Stimulated activated memory B cell treated with anti-CD40 and anti-IgM and Interleukin-4, amounts not matched to agents 10 μg/mL and 1 μg/mL and 100 μg/mL, for 72 hours (primary cell): Measurements from ENCODE around the gene TRIB2.

Experiments
- ATAC-seq: fragments of 150-1000 bp; cut with Tn5 transposase; 2 replicates; pipeline ENCODE4 v1.10.0; 2021
- H3K27ac Mint-ChIP-seq: one replicate; pipeline ENCODE4 v1.8.0; 2022; ENCODE audit warnings: mild to moderate bottlenecking, mixed read lengths
- H3K27me3 Mint-ChIP-seq: one replicate; pipeline ENCODE4 v1.8.0; 2022; ENCODE audit warnings: mixed read lengths
- H3K36me3 Mint-ChIP-seq: one replicate; pipeline ENCODE4 v1.8.0; 2022; ENCODE audit warnings: mixed read lengths
- H3K4me1 Mint-ChIP-seq: one replicate; pipeline ENCODE4 v1.8.0; 2022; ENCODE audit warnings: mixed read lengths
- H3K4me3 Mint-ChIP-seq: one replicate; pipeline ENCODE4 v1.8.0; 2022; ENCODE audit warnings: mild to moderate bottlenecking, moderate library complexity, mixed read lengths
- H3K9me3 Mint-ChIP-seq: one replicate; pipeline ENCODE4 v1.8.0; 2022; ENCODE audit warnings: mixed read lengths

TRIB2 gene

DNA sequence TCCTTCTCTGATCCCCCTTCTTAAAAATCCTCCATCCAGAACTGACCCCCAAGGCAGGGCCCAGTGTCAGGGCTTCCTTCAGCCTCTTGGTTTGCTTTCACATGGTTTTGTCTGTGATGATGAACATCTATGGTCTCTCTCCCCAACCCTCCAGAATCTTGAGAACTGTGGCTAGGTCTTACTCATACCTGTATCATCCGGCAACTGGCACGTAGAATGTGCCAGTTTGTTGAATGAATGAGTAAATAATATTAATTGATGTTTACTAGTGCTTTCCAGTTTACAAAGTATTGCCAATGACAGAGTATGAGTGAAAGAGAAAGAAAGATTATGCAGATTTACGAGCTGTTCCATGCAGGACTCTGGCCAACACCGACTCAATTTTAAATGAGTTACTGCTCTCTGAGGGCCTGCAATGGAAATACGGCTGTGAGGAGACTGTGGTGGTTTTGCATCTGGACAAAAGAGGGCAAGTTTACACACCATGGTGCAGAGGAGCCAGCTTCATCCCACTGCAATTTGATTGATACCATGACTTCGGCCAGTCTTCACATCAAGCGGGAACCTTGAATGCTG, 29.9 kb upstream of the TRIB2 start:
- H3K27me3 Mint-ChIP-seq: peaks cover 18% of the 10 kb centered on the region
- no peak for ATAC-seq

DNA sequence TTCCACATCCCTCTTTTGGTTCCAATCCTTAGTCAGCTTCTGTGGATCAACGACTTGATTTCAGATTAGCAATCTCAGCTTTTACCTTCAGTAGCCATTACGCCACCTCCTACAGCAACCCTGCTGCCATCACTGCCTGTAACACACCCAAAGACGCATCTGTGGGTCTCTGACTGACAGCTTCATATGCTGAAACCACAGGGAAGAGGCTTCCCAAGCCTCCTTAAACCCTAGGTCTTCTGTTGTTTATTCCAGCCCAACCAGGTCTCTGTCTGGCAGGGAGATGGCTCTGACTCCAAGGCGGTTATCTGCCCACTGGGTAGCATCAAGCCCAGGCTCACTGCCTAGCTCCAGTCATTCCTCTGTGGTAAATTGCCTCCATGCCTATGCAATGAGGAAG, 28.6 kb upstream of the TRIB2 start:
- no peak overlapping the region for H3K27ac Mint-ChIP-seq

More for the DNA sequence above, 29.9 kb upstream of the TRIB2 start:
- Mint-ChIP-seq H3K4me3 (no peak overlapping the region), H3K36me3 (no peaks in the 10 kb centered on the region), H3K9me3 (peaks cover 7% of the 10 kb centered on the region), H3K27ac (no peak overlapping the region), H3K4me1 (no peaks in the 10 kb centered on the region)

GRCh38 chr2:12688893-12689292, 27.8 kb upstream of the TRIB2 start:
- ATAC-seq: no peak
- H3K4me3 Mint-ChIP-seq: no peak overlapping the region
- no peak overlapping the region for H3K27ac Mint-ChIP-seq
- H3K4me1 Mint-ChIP-seq: no peaks in the 10 kb centered on the region
- H3K27me3 Mint-ChIP-seq: peaks cover 18% of the 10 kb centered on the region
- H3K9me3 Mint-ChIP-seq: peaks cover 12% of the 10 kb centered on the region
- no peaks in the 10 kb centered on the region for H3K36me3 Mint-ChIP-seq

More for the DNA sequence above, 28.6 kb upstream of the TRIB2 start:
- Mint-ChIP-seq H3K4me1 (no peaks in the 10 kb centered on the region), H3K27me3 (peaks cover 18% of the 10 kb centered on the region), H3K9me3 (peaks cover 12% of the 10 kb centered on the region), H3K4me3 (no peak overlapping the region), H3K36me3 (no peaks in the 10 kb centered on the region)
- no peak for ATAC-seq

- H3K27ac Mint-ChIP-seq: no peak overlapping the region
- H3K4me3 Mint-ChIP-seq: no peak overlapping the region
- no peaks in the 10 kb centered on the region for H3K4me1 Mint-ChIP-seq
- no peaks in the 10 kb centered on the region for H3K27me3 Mint-ChIP-seq
- H3K9me3 Mint-ChIP-seq: peaks cover 12% of the 10 kb centered on the region
- ATAC-seq: no peak
- H3K36me3 Mint-ChIP-seq: no peaks in the 10 kb centered on the region
Measured at GRCh38 chr2:12693509-12693908, 23.2 kb upstream of the TRIB2 start.

- H3K36me3 Mint-ChIP-seq: no peaks in the 10 kb centered on the region
- H3K9me3 Mint-ChIP-seq: peaks cover 8% of the 10 kb centered on the region
- H3K4me3 Mint-ChIP-seq: no peak overlapping the region
- H3K4me1 Mint-ChIP-seq: no peaks in the 10 kb centered on the region
- H3K27ac Mint-ChIP-seq: no peak overlapping the region
- H3K27me3 Mint-ChIP-seq: no peaks in the 10 kb centered on the region
- ATAC-seq: no peak
Measured at GRCh38 chr2:12694990-12695774, 21.6 kb upstream of the TRIB2 start.

DNA sequence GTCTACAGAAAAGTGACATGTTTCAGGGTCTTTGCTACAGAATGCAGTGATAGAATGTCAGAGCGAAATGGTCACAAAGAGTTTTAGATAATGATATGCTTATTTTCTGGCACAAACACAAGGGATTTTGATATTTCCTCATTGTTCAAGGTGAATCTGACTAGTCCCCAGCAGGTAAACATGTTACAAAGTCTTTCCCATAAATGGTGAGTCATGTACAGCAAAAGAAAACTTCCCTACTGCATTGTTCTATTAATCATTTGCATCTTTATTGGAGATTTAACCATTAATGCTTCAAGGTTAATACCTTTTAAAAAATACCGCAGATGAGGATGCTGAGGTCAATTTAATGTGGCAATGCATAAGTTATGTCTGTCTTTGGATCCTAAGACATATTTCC, 19.1 kb upstream of the TRIB2 start:
- peaks cover 12% of the 10 kb centered on the region for H3K27me3 Mint-ChIP-seq
- ATAC-seq: no peak
- no peak overlapping the region for H3K4me3 Mint-ChIP-seq
- no peaks in the 10 kb centered on the region for H3K36me3 Mint-ChIP-seq
- H3K9me3 Mint-ChIP-seq: no peaks in the 10 kb centered on the region
- H3K4me1 Mint-ChIP-seq: no peaks in the 10 kb centered on the region
- H3K27ac Mint-ChIP-seq: no peak overlapping the region

DNA sequence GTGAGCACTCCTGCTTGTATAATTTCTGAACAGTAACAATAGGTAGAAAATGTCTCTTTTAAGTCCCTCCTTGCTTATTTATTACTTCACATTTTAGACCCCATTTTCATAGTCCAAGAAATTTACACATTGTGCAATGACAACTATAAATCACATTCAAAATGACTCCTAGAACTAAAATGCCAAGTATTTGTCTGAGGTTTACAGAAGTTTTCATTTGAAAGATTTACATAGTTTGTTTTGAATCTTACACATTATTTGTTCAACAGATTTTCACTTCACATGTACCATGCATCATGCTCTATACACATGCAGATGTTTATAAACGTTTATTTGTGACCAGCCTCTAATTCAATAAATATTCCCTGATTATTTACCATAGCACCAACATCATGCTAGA, 15.7 kb upstream of the TRIB2 start:
- H3K27ac Mint-ChIP-seq: no peak overlapping the region
- no peaks in the 10 kb centered on the region for H3K4me1 Mint-ChIP-seq
- H3K9me3 Mint-ChIP-seq: peaks cover 2% of the 10 kb centered on the region
- ATAC-seq: no peak
- H3K4me3 Mint-ChIP-seq: no peak overlapping the region
- no peaks in the 10 kb centered on the region for H3K36me3 Mint-ChIP-seq
- peaks cover 12% of the 10 kb centered on the region for H3K27me3 Mint-ChIP-seq

GRCh38 chr2:12701786-12702167, 15.0 kb upstream of the TRIB2 start:
- H3K9me3 Mint-ChIP-seq: peaks cover 2% of the 10 kb centered on the region
- no peak overlapping the region for H3K4me3 Mint-ChIP-seq
- H3K36me3 Mint-ChIP-seq: no peaks in the 10 kb centered on the region
- ATAC-seq: no peak
- no peaks in the 10 kb centered on the region for H3K4me1 Mint-ChIP-seq
- H3K27me3 Mint-ChIP-seq: peaks cover 12% of the 10 kb centered on the region
- H3K27ac Mint-ChIP-seq: no peak overlapping the region

DNA sequence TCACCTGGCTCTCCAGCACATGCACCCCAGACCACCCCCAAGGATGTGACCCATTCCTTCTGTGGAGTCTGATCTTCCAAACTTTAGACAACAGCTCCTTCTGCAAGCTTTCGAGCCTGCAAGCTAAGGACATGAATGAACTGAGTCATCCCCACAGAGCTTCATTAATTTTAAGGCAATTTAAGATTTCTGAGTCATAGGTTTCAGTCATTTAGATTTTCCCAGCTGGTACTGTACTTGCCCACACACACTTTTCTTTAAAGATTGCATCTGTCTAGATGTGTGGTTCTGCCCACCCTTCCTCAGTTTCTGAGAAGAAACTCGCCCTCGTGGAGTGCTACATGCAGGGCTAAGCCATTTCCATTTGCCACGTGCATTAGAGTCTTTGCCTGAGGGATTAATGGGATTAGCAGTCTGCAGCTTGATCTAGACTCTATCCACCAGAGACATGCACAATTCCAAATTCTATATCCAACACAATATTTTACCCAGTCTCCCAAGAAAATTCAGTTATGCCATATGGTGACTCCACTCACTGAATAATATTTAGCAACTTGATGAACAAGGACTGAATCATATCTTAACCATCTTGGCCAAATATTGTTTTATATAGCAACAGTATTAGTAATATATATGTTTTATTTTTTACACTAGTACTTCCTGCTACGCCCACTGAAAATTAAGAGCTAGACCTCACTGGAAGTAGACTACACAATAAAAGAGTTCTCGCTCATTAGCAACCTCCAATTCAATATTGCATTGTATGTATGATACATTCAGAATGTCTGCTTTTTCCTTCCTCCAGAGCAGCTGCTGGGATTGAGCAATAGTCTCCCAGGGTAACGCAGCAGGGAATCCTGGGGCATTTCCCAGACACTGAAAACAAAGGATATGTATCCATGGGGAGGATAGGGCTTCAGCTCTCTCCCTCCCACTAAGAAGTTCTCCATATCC, 14.3 kb upstream of the TRIB2 start:
- no peak for ATAC-seq
- Mint-ChIP-seq H3K36me3 (no peaks in the 10 kb centered on the region), H3K4me1 (no peaks in the 10 kb centered on the region), H3K27me3 (peaks cover 12% of the 10 kb centered on the region), H3K9me3 (peaks cover 2% of the 10 kb centered on the region), H3K4me3 (no peak overlapping the region), H3K27ac (no peak overlapping the region)

GRCh38 chr2:12704378-12704777, 12.4 kb upstream of the TRIB2 start:
- peaks cover 12% of the 10 kb centered on the region for H3K27me3 Mint-ChIP-seq
- H3K9me3 Mint-ChIP-seq: peaks cover 2% of the 10 kb centered on the region
- H3K4me1 Mint-ChIP-seq: peaks cover under 1% of the 10 kb centered on the region
- no peak overlapping the region for H3K27ac Mint-ChIP-seq
- H3K4me3 Mint-ChIP-seq: no peak overlapping the region
- ATAC-seq: no peak
- no peaks in the 10 kb centered on the region for H3K36me3 Mint-ChIP-seq

- Mint-ChIP-seq H3K4me1 (peaks cover 9% of the 10 kb centered on the region), H3K4me3 (no peak overlapping the region), H3K27me3 (peaks cover 12% of the 10 kb centered on the region), H3K27ac (no peak overlapping the region), H3K9me3 (peaks cover 2% of the 10 kb centered on the region), H3K36me3 (no peaks in the 10 kb centered on the region)
- ATAC-seq: no peak
Measured at GRCh38 chr2:12705230-12705629, 11.5 kb upstream of the TRIB2 start.

GRCh38 chr2:12705742-12706141, 11.0 kb upstream of the TRIB2 start:
- H3K4me1 Mint-ChIP-seq: peaks cover 14% of the 10 kb centered on the region
- ATAC-seq: no peak
- no peak overlapping the region for H3K4me3 Mint-ChIP-seq
- H3K9me3 Mint-ChIP-seq: peaks cover 2% of the 10 kb centered on the region
- H3K27me3 Mint-ChIP-seq: peaks cover 12% of the 10 kb centered on the region
- H3K27ac Mint-ChIP-seq: no peak overlapping the region
- no peaks in the 10 kb centered on the region for H3K36me3 Mint-ChIP-seq

- ATAC-seq: no peak
Measured at GRCh38 chr2:12708508-12709206, 8.1 kb upstream of the TRIB2 start.

GRCh38 chr2:12709207-12709522, 7.6 kb upstream of the TRIB2 start:
- no peak for ATAC-seq
- H3K27ac Mint-ChIP-seq: no peak overlapping the region

More at GRCh38 chr2:12708508-12709206, 8.1 kb upstream of the TRIB2 start:
- H3K27me3 Mint-ChIP-seq: no peaks in the 10 kb centered on the region
- no peak overlapping the region for H3K4me3 Mint-ChIP-seq
- H3K36me3 Mint-ChIP-seq: no peaks in the 10 kb centered on the region
- peaks cover 2% of the 10 kb centered on the region for H3K9me3 Mint-ChIP-seq
- no peak overlapping the region for H3K27ac Mint-ChIP-seq
- H3K4me1 Mint-ChIP-seq: peaks cover 23% of the 10 kb centered on the region

DNA sequence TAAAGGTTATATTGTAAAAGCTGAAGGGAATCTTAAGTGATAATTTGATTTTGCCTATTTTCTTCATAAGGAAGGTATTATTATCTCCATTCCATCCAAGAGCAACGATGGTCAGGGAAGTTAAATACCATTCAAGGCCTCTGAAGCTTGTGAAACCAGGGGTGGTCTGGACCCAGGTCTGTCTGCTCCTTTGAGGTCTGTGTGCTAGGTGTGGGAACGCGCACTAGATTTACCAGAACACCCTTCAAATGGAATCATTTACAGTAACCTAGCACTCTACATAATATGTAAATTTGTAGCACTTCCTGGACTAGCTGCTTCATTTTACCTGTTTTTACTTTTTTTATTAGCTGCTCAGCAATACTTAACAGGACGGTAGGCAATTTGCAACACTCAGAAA, 6.4 kb upstream of the TRIB2 start:
- Mint-ChIP-seq H3K9me3 (peaks cover 2% of the 10 kb centered on the region), H3K27me3 (no peaks in the 10 kb centered on the region), H3K4me3 (no peak overlapping the region), H3K4me1 (peaks cover 24% of the 10 kb centered on the region), H3K36me3 (no peaks in the 10 kb centered on the region), H3K27ac (peak overlapping the region; percentile 59)
- ATAC-seq: no peak

More at GRCh38 chr2:12709207-12709522, 7.6 kb upstream of the TRIB2 start:
- H3K27me3 Mint-ChIP-seq: no peaks in the 10 kb centered on the region
- H3K4me3 Mint-ChIP-seq: no peak overlapping the region
- peaks cover 2% of the 10 kb centered on the region for H3K9me3 Mint-ChIP-seq
- H3K4me1 Mint-ChIP-seq: peaks cover 23% of the 10 kb centered on the region
- no peaks in the 10 kb centered on the region for H3K36me3 Mint-ChIP-seq
